Measurements from ENCODE around the gene PDXK. TPM values are rescaled to one million over a fixed set of nuclear protein-coding genes. Genes with fewer than 3 reads are reported as not detected.

The PDXK gene
- total RNA-seq, 1 experiment from 2014 or later: 175 TPM

GRCh38 chr21:43701936-43702784 is 16.8 kb upstream of the PDXK start:
- no peak overlapping the region for H3K27ac ChIP-seq
- H3K79me2 ChIP-seq (ENCODE audit: low read depth): no peaks in the 10 kb centered on the region
- TF ChIP-seq CTCF (conservative IDR thresholded peaks at IDR 0.05) (no peak), EZH2 (IDR thresholded peaks at IDR 0.05; ENCODE audit: low read depth) (no peak)
- H3K9me2 ChIP-seq (ENCODE audit: insufficient read depth): no peaks in the 10 kb centered on the region
- ChIA-PET CTCF (no interaction called here), POLR2A (ENCODE audit: unreplicated experiment) (no interaction called here)
- DNase-seq: no peak
- intact Hi-C loops (cut with micrococcal nuclease; ENCODE audit: unreplicated experiment): no loop called here
- no peaks in the 10 kb centered on the region for H4K20me1 ChIP-seq (ENCODE audit: insufficient read depth)
- H3K4me1 ChIP-seq (replicated peaks; ENCODE audit: insufficient read depth): no peaks in the 10 kb centered on the region
- H3K36me3 ChIP-seq (ENCODE audit: low read depth): no peaks in the 10 kb centered on the region
- H3F3A ChIP-seq (ENCODE audit: insufficient read depth, low read depth): no peaks in the 10 kb centered on the region
- H3K9me3 ChIP-seq (ENCODE audit: insufficient read depth, low read depth): no peaks in the 10 kb centered on the region
- BruUV-seq (replicated peaks): no TSS peak
- no peak overlapping the region for H3K4me2 ChIP-seq
- H3K27me3 ChIP-seq (ENCODE audit: insufficient read depth, low read depth): no peaks in the 10 kb centered on the region
- H3K4me3 ChIP-seq: no peak overlapping the region
- H2AFZ ChIP-seq: no peak overlapping the region

GRCh38 chr21:43702785-43703034 is 16.2 kb upstream of the PDXK start:
- Histone ChIP-seq H3K27ac (no peak overlapping the region), H3K27me3 (ENCODE audit: insufficient read depth, low read depth) (no peaks in the 10 kb centered on the region), H2AFZ (no peak overlapping the region), H4K20me1 (ENCODE audit: insufficient read depth) (no peaks in the 10 kb centered on the region), H3K4me2 (no peak overlapping the region), H3K9me3 (ENCODE audit: insufficient read depth, low read depth) (no peaks in the 10 kb centered on the region), H3K9me2 (ENCODE audit: insufficient read depth) (no peaks in the 10 kb centered on the region), H3K79me2 (ENCODE audit: low read depth) (no peaks in the 10 kb centered on the region), H3F3A (ENCODE audit: insufficient read depth, low read depth) (no peaks in the 10 kb centered on the region), H3K36me3 (ENCODE audit: low read depth) (no peaks in the 10 kb centered on the region), H3K4me3 (no peak overlapping the region), H3K4me1 (replicated peaks; ENCODE audit: insufficient read depth) (no peaks in the 10 kb centered on the region)
- no peak for TF ChIP-seq EZH2 (IDR thresholded peaks at IDR 0.05; ENCODE audit: low read depth)
- no peak for TF ChIP-seq CTCF (conservative IDR thresholded peaks at IDR 0.05)
- intact Hi-C loops (cut with micrococcal nuclease; ENCODE audit: unreplicated experiment): no loop called here
- no TSS peak for BruUV-seq (replicated peaks)
- no peak for DNase-seq
- ChIA-PET POLR2A (ENCODE audit: unreplicated experiment) (no interaction called here), CTCF (no interaction called here)

GRCh38 chr21:43703035-43703880 is 15.7 kb upstream of the PDXK start:
- Histone ChIP-seq H3K27ac (no peak overlapping the region), H4K20me1 (ENCODE audit: insufficient read depth) (no peaks in the 10 kb centered on the region), H3K9me3 (ENCODE audit: insufficient read depth, low read depth) (no peaks in the 10 kb centered on the region), H3K79me2 (ENCODE audit: low read depth) (no peaks in the 10 kb centered on the region), H3F3A (ENCODE audit: insufficient read depth, low read depth) (no peaks in the 10 kb centered on the region), H3K4me2 (no peak overlapping the region), H2AFZ (no peak overlapping the region), H3K36me3 (ENCODE audit: low read depth) (no peaks in the 10 kb centered on the region), H3K4me3 (no peak overlapping the region), H3K4me1 (replicated peaks; ENCODE audit: insufficient read depth) (no peaks in the 10 kb centered on the region), H3K27me3 (ENCODE audit: insufficient read depth, low read depth) (no peaks in the 10 kb centered on the region), H3K9me2 (ENCODE audit: insufficient read depth) (no peaks in the 10 kb centered on the region)
- ChIA-PET CTCF (no interaction called here), POLR2A (ENCODE audit: unreplicated experiment) (no interaction called here)
- BruUV-seq (replicated peaks): no TSS peak
- no peak for TF ChIP-seq EZH2 (IDR thresholded peaks at IDR 0.05; ENCODE audit: low read depth)
- no peak for TF ChIP-seq CTCF (conservative IDR thresholded peaks at IDR 0.05)
- no peak for DNase-seq
- intact Hi-C loops (cut with micrococcal nuclease; ENCODE audit: unreplicated experiment): no loop called here

Measured in PC-9 (cell line).